Measurements from ENCODE around the gene CACNA2D1.

The CACNA2D1 gene

GRCh38 chr7:82188636-82189035, 254.9 kb downstream of the CACNA2D1 start:
- Histone ChIP-seq H4K20me1 (no peaks in the 10 kb centered on the region), H3K27me3 (no peaks in the 10 kb centered on the region), H3K4me1 (no peaks in the 10 kb centered on the region), H3K36me3 (no peaks in the 10 kb centered on the region), H3K9ac (no peak overlapping the region), H3K9me3 (no peaks in the 10 kb centered on the region), H3K27ac (no peak overlapping the region), H3K4me2 (no peak overlapping the region), H3K4me3 (no peak overlapping the region)
- TF ChIP-seq Cebpa-rat (IDR thresholded peaks at IDR 0.05) = no peak

- Histone ChIP-seq H4K20me1 (no peaks in the 10 kb centered on the region), H3K27me3 (no peaks in the 10 kb centered on the region), H3K4me1 (no peaks in the 10 kb centered on the region), H3K27ac (no peak overlapping the region), H3K4me2 (no peak overlapping the region), H3K9ac (no peak overlapping the region), H3K4me3 (no peak overlapping the region), H3K36me3 (no peaks in the 10 kb centered on the region), H3K9me3 (no peaks in the 10 kb centered on the region)
- TF ChIP-seq Cebpa-rat (IDR thresholded peaks at IDR 0.05) = no peak
Measured at GRCh38 chr7:82185443-82185842, 258.1 kb downstream of the CACNA2D1 start.

- Histone ChIP-seq H3K27ac (no peak overlapping the region), H3K4me2 (no peak overlapping the region), H3K9me3 (no peaks in the 10 kb centered on the region), H3K4me3 (no peak overlapping the region), H3K36me3 (no peaks in the 10 kb centered on the region), H3K9ac (no peak overlapping the region), H3K27me3 (no peaks in the 10 kb centered on the region), H3K4me1 (no peaks in the 10 kb centered on the region), H4K20me1 (no peaks in the 10 kb centered on the region)
- no peak for TF ChIP-seq Cebpa-rat (IDR thresholded peaks at IDR 0.05)
Measured at GRCh38 chr7:82183634-82184033, 259.9 kb downstream of the CACNA2D1 start.

DNA sequence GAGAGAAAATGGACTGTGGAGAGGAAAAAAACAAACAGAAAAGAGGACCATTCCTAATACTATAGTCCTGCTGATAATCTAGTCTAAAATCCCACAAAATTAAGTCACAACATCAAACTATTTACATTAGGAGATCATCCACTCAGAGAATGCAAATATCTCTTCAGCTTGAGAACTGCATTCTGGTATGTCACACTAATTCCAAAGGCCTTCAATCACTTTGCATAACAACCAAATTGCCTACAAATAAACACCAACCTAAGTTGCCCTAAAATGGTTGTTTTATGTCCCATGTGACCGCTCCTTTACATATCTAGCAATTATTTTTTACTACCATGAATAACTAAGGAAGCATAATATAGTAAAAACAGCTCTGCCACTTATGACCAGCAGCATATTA, 264.3 kb downstream of the CACNA2D1 start:
- Histone ChIP-seq H3K36me3 (no peaks in the 10 kb centered on the region), H4K20me1 (no peaks in the 10 kb centered on the region), H3K27ac (no peak overlapping the region), H3K4me3 (no peak overlapping the region), H3K4me2 (no peak overlapping the region), H3K4me1 (no peaks in the 10 kb centered on the region), H3K27me3 (no peaks in the 10 kb centered on the region), H3K9me3 (no peaks in the 10 kb centered on the region), H3K9ac (no peak overlapping the region)
- no peak for TF ChIP-seq Cebpa-rat (IDR thresholded peaks at IDR 0.05)

DNA sequence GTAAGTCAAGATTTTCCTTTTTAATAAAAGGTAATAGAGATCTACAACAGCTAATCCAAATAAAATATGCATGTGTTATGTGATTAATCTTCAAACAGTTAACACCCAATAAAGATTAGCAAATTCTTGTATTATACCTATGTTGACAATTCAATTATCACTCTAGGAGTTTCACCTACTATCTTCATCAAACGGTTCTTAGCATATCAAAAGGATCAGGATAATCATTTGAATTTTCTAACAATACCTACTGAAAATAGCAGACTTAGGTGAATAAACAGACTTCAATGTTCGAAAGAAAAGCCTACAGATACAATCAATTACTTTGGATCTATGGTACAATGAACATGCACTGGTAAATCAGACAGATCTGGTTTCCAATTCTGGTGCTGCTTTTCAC, 268.3 kb downstream of the CACNA2D1 start:
- Histone ChIP-seq H3K27me3 (no peaks in the 10 kb centered on the region), H3K27ac (no peak overlapping the region), H3K4me1 (no peaks in the 10 kb centered on the region), H3K4me2 (no peak overlapping the region), H3K4me3 (no peak overlapping the region), H4K20me1 (no peaks in the 10 kb centered on the region), H3K36me3 (no peaks in the 10 kb centered on the region), H3K9me3 (no peaks in the 10 kb centered on the region), H3K9ac (no peak overlapping the region)
- no peak for TF ChIP-seq Cebpa-rat (IDR thresholded peaks at IDR 0.05)

GRCh38 chr7:82173400-82174021, 270.1 kb downstream of the CACNA2D1 start:
- Histone ChIP-seq H3K4me2 (no peak overlapping the region), H3K4me3 (no peak overlapping the region), H3K9me3 (no peaks in the 10 kb centered on the region), H3K9ac (no peak overlapping the region), H3K27me3 (no peaks in the 10 kb centered on the region), H4K20me1 (no peaks in the 10 kb centered on the region), H3K36me3 (no peaks in the 10 kb centered on the region), H3K27ac (no peak overlapping the region), H3K4me1 (no peaks in the 10 kb centered on the region)
- TF ChIP-seq Cebpa-rat (IDR thresholded peaks at IDR 0.05) = no peak

- H4K20me1 ChIP-seq = no peaks in the 10 kb centered on the region
- no peaks in the 10 kb centered on the region for H3K36me3 ChIP-seq
- no peak overlapping the region for H3K9ac ChIP-seq
- TF ChIP-seq Cebpa-rat (IDR thresholded peaks at IDR 0.05) = no peak
- H3K27me3 ChIP-seq = no peaks in the 10 kb centered on the region
- no peak overlapping the region for H3K27ac ChIP-seq
- no peak overlapping the region for H3K4me2 ChIP-seq
- no peak overlapping the region for H3K4me3 ChIP-seq
- H3K9me3 ChIP-seq = no peaks in the 10 kb centered on the region
- H3K4me1 ChIP-seq = no peaks in the 10 kb centered on the region
Measured at GRCh38 chr7:82172881-82173280, 270.7 kb downstream of the CACNA2D1 start.

DNA sequence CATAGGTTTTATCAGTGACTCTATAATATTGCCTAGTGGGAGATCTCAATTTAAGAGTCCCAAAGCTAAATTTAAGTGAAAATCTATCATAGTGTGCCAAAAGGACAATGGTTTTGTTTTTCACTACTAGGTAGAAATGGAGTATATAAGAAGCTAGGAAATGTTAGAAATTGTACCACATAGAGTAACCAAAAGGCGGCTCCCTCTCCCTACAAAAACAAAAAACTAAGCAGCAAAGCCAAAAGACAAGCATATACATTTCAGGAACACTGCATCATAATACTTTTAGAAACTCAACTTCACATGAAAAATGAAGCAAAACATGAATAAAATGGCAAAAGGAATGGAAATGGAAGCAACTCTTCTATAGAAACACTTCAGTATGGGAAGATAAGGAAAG, 271.6 kb downstream of the CACNA2D1 start:
- Histone ChIP-seq H4K20me1 (no peaks in the 10 kb centered on the region), H3K4me1 (no peaks in the 10 kb centered on the region), H3K27ac (no peak overlapping the region), H3K9ac (no peak overlapping the region), H3K9me3 (no peaks in the 10 kb centered on the region), H3K27me3 (no peaks in the 10 kb centered on the region), H3K4me3 (no peak overlapping the region), H3K36me3 (no peaks in the 10 kb centered on the region), H3K4me2 (no peak overlapping the region)
- TF ChIP-seq Cebpa-rat (IDR thresholded peaks at IDR 0.05) = no peak

DNA sequence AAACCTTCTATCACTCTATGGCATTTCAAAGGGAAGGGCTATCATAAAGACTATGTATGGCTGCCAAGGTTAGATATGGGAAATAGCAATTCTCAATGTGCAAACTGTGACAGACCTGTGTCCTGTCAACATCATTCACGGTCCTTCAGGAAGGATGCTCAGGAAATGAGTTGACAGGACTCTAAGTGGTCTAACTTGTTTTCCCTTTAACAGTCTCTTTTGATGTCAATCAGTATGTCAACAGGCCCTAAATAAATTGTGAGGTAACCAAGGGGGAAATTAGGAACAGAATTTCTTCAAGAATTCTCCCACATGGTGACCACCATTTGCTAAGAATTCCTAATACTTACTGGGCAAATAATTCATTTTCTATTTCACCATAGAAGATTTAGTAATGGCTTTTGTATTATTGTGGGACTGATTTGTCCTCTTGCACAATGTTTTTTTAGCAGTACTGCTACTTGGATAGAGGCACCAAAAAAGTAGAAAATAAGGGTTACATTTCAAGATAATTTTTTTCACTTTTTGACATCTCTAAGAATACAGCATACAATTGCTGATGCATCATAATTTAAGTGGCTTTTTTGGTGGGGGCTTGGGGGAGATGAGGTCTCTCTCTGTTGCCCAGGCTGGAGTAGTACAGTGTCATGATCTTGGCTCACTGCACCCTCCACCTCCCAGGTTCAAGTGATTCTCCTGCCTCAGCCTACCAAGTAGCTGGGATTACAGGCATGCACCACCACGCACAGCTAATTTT, 275.8 kb downstream of the CACNA2D1 start:
- H3K4me2 ChIP-seq = no peak overlapping the region
- no peak overlapping the region for H3K27ac ChIP-seq
- no peaks in the 10 kb centered on the region for H3K9me3 ChIP-seq
- no peak for TF ChIP-seq Cebpa-rat (IDR thresholded peaks at IDR 0.05)
- H3K9ac ChIP-seq = no peak overlapping the region
- H4K20me1 ChIP-seq = no peaks in the 10 kb centered on the region
- no peaks in the 10 kb centered on the region for H3K36me3 ChIP-seq
- H3K4me3 ChIP-seq = no peak overlapping the region
- no peaks in the 10 kb centered on the region for H3K27me3 ChIP-seq
- H3K4me1 ChIP-seq = no peaks in the 10 kb centered on the region

DNA sequence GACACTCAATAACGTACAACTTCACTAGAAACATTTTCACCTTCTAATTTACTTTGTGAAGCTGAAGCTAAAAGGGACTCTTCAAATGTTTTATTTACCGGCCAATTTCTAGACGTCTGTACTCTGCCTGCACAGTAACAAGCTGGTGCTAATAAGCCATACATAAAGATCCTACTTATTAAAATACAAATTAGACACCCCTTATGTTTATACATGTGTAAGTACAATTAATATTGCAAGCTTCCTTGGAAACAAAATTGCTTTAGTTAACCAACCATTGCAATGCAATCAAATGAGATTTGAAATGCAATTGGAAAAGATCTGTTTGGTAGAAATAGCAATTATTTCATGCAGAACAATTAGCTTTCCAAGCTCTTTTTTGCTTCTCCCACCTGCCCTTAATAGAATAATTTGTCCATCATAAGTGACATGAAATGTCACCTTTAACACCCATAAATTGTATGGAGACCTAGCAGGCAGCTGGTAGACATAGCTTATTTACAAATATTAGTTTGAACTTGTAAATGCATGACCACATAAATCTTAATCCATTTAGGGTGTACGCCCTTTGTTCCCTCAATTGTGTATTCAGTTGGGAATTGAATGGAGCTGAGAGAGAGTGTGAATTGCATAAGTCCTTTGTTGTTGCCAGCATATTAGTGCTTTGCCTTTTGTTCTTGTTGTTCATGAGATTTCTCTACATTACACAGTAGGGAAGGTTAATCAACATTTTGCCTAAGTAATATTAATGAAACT, 277.1 kb downstream of the CACNA2D1 start:
- Histone ChIP-seq H3K9ac (no peak overlapping the region), H3K4me2 (no peak overlapping the region), H3K27me3 (no peaks in the 10 kb centered on the region), H3K4me3 (no peak overlapping the region), H3K27ac (no peak overlapping the region), H3K9me3 (no peaks in the 10 kb centered on the region), H3K4me1 (no peaks in the 10 kb centered on the region), H4K20me1 (no peaks in the 10 kb centered on the region), H3K36me3 (no peaks in the 10 kb centered on the region)
- TF ChIP-seq Cebpa-rat (IDR thresholded peaks at IDR 0.05) = no peak

Measured in BLaER1 (cell line).